MM.1S (cell line): ENCODE measurements around the gene ENG.

Source experiments
- EZH2phosphoT487 ChIP-seq: fragments of 300-600 bp; sonication (generic); IDR thresholded peaks from 2 replicates; pipeline ENCODE4 v1.6.1; 2018; ENCODE audit warnings: antibody characterized with exemption, low read length
- TF ChIP-seq, protein P1 (sequence below): fragments of 300-600 bp; sonication (generic); IDR thresholded peaks from 2 replicates; pipeline ENCODE4 v1.5.1; 2016; ENCODE audit warnings: antibody characterized with exemption, low read length, mixed read lengths

DNA sequence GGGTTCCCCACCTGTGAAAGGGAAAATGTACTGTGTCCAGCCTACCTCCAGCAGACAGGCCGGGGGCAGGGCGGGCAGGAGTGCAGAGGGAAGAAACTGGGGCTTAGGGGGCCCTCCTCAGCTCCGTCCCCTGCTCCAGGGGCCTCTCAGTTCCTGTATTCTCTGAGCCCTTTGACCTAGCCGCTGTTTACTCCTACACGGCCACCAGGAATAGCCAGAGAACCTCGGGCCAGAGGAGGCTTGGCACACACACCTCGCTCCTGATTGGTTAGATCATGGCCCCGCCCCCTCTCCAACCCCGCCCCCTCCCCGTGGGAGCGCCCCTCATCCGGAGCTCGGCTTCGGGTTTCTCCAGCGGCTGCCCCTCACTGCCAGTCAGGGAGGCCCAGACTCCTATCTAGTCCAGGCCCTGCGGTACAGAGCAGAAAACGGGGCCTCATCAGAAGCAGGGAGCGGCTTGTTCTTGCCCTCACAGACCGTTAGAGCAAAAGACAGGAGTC is 42.8 kb upstream of the ENG start:
- TF ChIP-seq EZH2phosphoT487: no peak
- TF ChIP-seq, protein P1, sequence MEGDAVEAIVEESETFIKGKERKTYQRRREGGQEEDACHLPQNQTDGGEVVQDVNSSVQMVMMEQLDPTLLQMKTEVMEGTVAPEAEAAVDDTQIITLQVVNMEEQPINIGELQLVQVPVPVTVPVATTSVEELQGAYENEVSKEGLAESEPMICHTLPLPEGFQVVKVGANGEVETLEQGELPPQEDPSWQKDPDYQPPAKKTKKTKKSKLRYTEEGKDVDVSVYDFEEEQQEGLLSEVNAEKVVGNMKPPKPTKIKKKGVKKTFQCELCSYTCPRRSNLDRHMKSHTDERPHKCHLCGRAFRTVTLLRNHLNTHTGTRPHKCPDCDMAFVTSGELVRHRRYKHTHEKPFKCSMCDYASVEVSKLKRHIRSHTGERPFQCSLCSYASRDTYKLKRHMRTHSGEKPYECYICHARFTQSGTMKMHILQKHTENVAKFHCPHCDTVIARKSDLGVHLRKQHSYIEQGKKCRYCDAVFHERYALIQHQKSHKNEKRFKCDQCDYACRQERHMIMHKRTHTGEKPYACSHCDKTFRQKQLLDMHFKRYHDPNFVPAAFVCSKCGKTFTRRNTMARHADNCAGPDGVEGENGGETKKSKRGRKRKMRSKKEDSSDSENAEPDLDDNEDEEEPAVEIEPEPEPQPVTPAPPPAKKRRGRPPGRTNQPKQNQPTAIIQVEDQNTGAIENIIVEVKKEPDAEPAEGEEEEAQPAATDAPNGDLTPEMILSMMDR: no peak
